MM.1S (cell line): Measurements from ENCODE around the gene ADCY6.

Source experiments
- DNase-seq: peaks from one replicate; pipeline ENCODE4 v3.0.0-alpha.2; 2015
- H2AFZ ChIP-seq: fragments of 300-600 bp; sonication (generic); 2 replicates; pipeline ENCODE4 v1.6.0; 2016; ENCODE audit warnings: antibody characterized with exemption, low read length
- H3F3A ChIP-seq: fragments of 300-600 bp; sonication (generic); 2 replicates; pipeline ENCODE4 v1.6.1; 2016; ENCODE audit warnings: mild to moderate bottlenecking, antibody characterized with exemption, low read length, moderate library complexity, mixed read lengths; ENCODE audit not compliant: insufficient read depth
- H3K27ac ChIP-seq: fragments of 300-600 bp; sonication (generic); 2 replicates; pipeline ENCODE4 v1.5.1; 2016; ENCODE audit warnings: mild to moderate bottlenecking, low read length
- H3K27me3 ChIP-seq: fragments of 300-600 bp; sonication (generic); replicated peaks from 2 replicates; pipeline ENCODE4 v1.6.0; 2016; ENCODE audit warnings: low read length; ENCODE audit not compliant: insufficient read depth
- H3K36me3 ChIP-seq: fragments of 300-600 bp; sonication (generic); replicated peaks from 2 replicates; pipeline ENCODE4 v1.6.1; 2016; ENCODE audit warnings: mild to moderate bottlenecking, low read length, mixed read lengths; ENCODE audit not compliant: insufficient read depth
- H3K4me1 ChIP-seq: fragments of 300-600 bp; sonication (generic); 2 replicates; pipeline ENCODE4 v1.6.1; 2016; ENCODE audit warnings: low read length, mixed read lengths
- H3K4me2 ChIP-seq: fragments of 300-600 bp; sonication (generic); 2 replicates; pipeline ENCODE4 v1.6.0; 2016; ENCODE audit warnings: low read depth, low read length
- H3K4me3 ChIP-seq: fragments of 300-600 bp; sonication (generic); 2 replicates; pipeline ENCODE4 v1.5.1; 2016; ENCODE audit warnings: low read length, mixed read lengths
- H3K79me2 ChIP-seq: fragments of 300-600 bp; sonication (generic); 2 replicates; pipeline ENCODE4 v1.6.1; 2016; ENCODE audit warnings: mixed run types, low read length, mixed read lengths
- H3K9ac ChIP-seq: fragments of 300-600 bp; sonication (generic); 2 replicates; pipeline ENCODE4 v1.6.1; 2016; ENCODE audit warnings: low read length, mixed read lengths
- H3K9me2 ChIP-seq: fragments of 300-600 bp; sonication (generic); replicated peaks from 2 replicates; pipeline ENCODE4 v1.6.1; 2016; ENCODE audit warnings: mild to moderate bottlenecking, low read length, mixed read lengths; ENCODE audit not compliant: insufficient read depth
- H3K9me3 ChIP-seq: fragments of 300-600 bp; sonication (generic); replicated peaks from 2 replicates; pipeline ENCODE4 v1.6.1; 2016; ENCODE audit warnings: mild to moderate bottlenecking, low read length, mixed read lengths; ENCODE audit not compliant: insufficient read depth
- H4K20me1 ChIP-seq: fragments of 300-600 bp; sonication (generic); 2 replicates; pipeline ENCODE4 v1.6.1; 2016; ENCODE audit warnings: mild to moderate bottlenecking, low read length, moderate library complexity, mixed read lengths; ENCODE audit not compliant: insufficient read depth
- CTCF ChIP-seq: fragments of 300-600 bp; sonication (generic); IDR thresholded peaks from 2 replicates; pipeline ENCODE4 v1.5.1; 2016; ENCODE audit warnings: antibody characterized with exemption, low read length, mixed read lengths
- EZH2 ChIP-seq: fragments of 300-600 bp; sonication (generic); optimal IDR thresholded peaks from 2 replicates; pipeline ENCODE3; 2017; ENCODE audit warnings: low read depth, mild to moderate bottlenecking, antibody characterized with exemption, low read length, mixed read lengths
- EZH2phosphoT487 ChIP-seq: fragments of 300-600 bp; sonication (generic); IDR thresholded peaks from 2 replicates; pipeline ENCODE4 v1.6.1; 2018; ENCODE audit warnings: antibody characterized with exemption, low read length

Gene ADCY6

GRCh38 chr12:48767521-48767920 is 21.4 kb downstream of the ADCY6 start:
- Histone ChIP-seq H4K20me1 (no peaks in the 10 kb centered on the region), H3K4me2 (no peak overlapping the region), H2AFZ (no peak overlapping the region), H3K9ac (no peak overlapping the region), H3K9me2 (no peaks in the 10 kb centered on the region), H3F3A (peaks cover 4% of the 10 kb centered on the region; the same call in 1 of the 2 replicates), H3K9me3 (no peaks in the 10 kb centered on the region), H3K4me3 (no peak overlapping the region), H3K27me3 (no peaks in the 10 kb centered on the region), H3K4me1 (peaks cover 30% of the 10 kb centered on the region), H3K36me3 (no peaks in the 10 kb centered on the region), H3K27ac (no peak overlapping the region), H3K79me2 (no peaks in the 10 kb centered on the region)
- TF ChIP-seq EZH2 (no peak), EZH2phosphoT487 (no peak), CTCF (no peak)
- no peak for DNase-seq

GRCh38 chr12:48767047-48767446 is 21.8 kb downstream of the ADCY6 start:
- no peak for DNase-seq
- Histone ChIP-seq H3F3A (peaks cover 4% of the 10 kb centered on the region; the same call in 1 of the 2 replicates), H3K36me3 (no peaks in the 10 kb centered on the region), H3K4me3 (no peak overlapping the region), H3K79me2 (no peaks in the 10 kb centered on the region), H2AFZ (no peak overlapping the region), H4K20me1 (no peaks in the 10 kb centered on the region), H3K9ac (no peak overlapping the region), H3K27ac (no peak overlapping the region), H3K27me3 (no peaks in the 10 kb centered on the region), H3K9me2 (no peaks in the 10 kb centered on the region), H3K9me3 (no peaks in the 10 kb centered on the region), H3K4me1 (peaks cover 30% of the 10 kb centered on the region), H3K4me2 (no peak overlapping the region)
- TF ChIP-seq EZH2 (no peak), EZH2phosphoT487 (no peak), CTCF (no peak)

- peak; percentile 55 for DNase-seq
- H3K9me3 ChIP-seq, result no peaks in the 10 kb centered on the region
- peak overlapping the region; percentile 45 for H3K4me2 ChIP-seq
- no peaks in the 10 kb centered on the region for H3K79me2 ChIP-seq
- no peak overlapping the region for H3K4me3 ChIP-seq
- peaks cover 4% of the 10 kb centered on the region; the same call in 1 of the 2 replicates for H3F3A ChIP-seq
- no peaks in the 10 kb centered on the region for H4K20me1 ChIP-seq
- peaks cover 30% of the 10 kb centered on the region for H3K4me1 ChIP-seq
- H3K9ac ChIP-seq, result no peak overlapping the region; the same call in 1 of the 2 replicates
- no peaks in the 10 kb centered on the region for H3K9me2 ChIP-seq
- H3K36me3 ChIP-seq, result no peaks in the 10 kb centered on the region
- peak overlapping the region; percentile 40; the same call in 1 of the 2 replicates for H3K27ac ChIP-seq
- TF ChIP-seq EZH2phosphoT487 (no peak), CTCF (no peak), EZH2 (no peak)
- H3K27me3 ChIP-seq, result no peaks in the 10 kb centered on the region
- no peak overlapping the region for H2AFZ ChIP-seq
These were observed 23.1 kb downstream of the ADCY6 start for GRCh38 chr12:48765753-48766162.
